ENCODE data around the gene ORM2. TPM values are rescaled to one million over a fixed set of nuclear protein-coding genes. Genes with fewer than 3 reads are reported as not detected.

ORM2 gene
- total and polyA plus RNA-seq, 8 donors = 0.46 to 29.9 (median 1.7) TPM

- TF ChIP-seq CTCF (IDR thresholded peaks at IDR 0.05) = no peak
- no peaks in the 10 kb centered on the region for H3K9me3 ChIP-seq
- peak overlapping the region; percentile 41 to 93 for H3K27ac ChIP-seq
- no peak for ATAC-seq
- intact Hi-C loops (cut with DNase I) = no loop called here
- H3K4me3 ChIP-seq = peak overlapping the region in 1 of 2 donors; percentile 16
- H3K27me3 ChIP-seq = no peaks in the 10 kb centered on the region
- peaks cover 17 to 95% of the 10 kb centered on the region in 2 donors for H3K4me1 ChIP-seq
- no peak for DNase-seq
- peaks cover 0 to 51% of the 10 kb centered on the region in 2 donors for H3K36me3 ChIP-seq
Observed at GRCh38 chr9:114371343-114371944, 41.8 kb downstream of the ORM2 start.

- H3K9me3 ChIP-seq = no peaks in the 10 kb centered on the region
- peaks cover 10 to 93% of the 10 kb centered on the region in 2 donors for H3K4me1 ChIP-seq
- ATAC-seq = peak; percentile 76
- no peak for TF ChIP-seq CTCF (IDR thresholded peaks at IDR 0.05)
- intact Hi-C loops (cut with DNase I) = no loop called here
- H3K36me3 ChIP-seq = peaks cover 0 to 56% of the 10 kb centered on the region in 2 donors
- H3K27me3 ChIP-seq = no peaks in the 10 kb centered on the region
- peak overlapping the region in 1 of 2 donors; percentile 16 for H3K4me3 ChIP-seq
- peak in 2 of 4 donors; percentile 75 to 84 for DNase-seq
- peak overlapping the region; percentile 41 to 93 for H3K27ac ChIP-seq
Observed at GRCh38 chr9:114371973-114372917, 42.6 kb downstream of the ORM2 start.

GRCh38 chr9:114372921-114373448, 43.3 kb downstream of the ORM2 start:
- peak in 2 of 4 donors; percentile 87 to 93 for DNase-seq
- intact Hi-C loops (cut with DNase I) = no loop called here
- TF ChIP-seq CTCF (IDR thresholded peaks at IDR 0.05) = no peak
- H3K27ac ChIP-seq = peak overlapping the region; percentile 41 to 93
- H3K4me1 ChIP-seq = peaks cover 7 to 92% of the 10 kb centered on the region in 2 donors
- H3K27me3 ChIP-seq = no peaks in the 10 kb centered on the region
- peak overlapping the region in 1 of 2 donors; percentile 16 for H3K4me3 ChIP-seq
- H3K36me3 ChIP-seq = peaks cover 0 to 56% of the 10 kb centered on the region in 2 donors
- peak; percentile 73 for ATAC-seq
- no peaks in the 10 kb centered on the region for H3K9me3 ChIP-seq

GRCh38 chr9:114373960-114374730, 44.5 kb downstream of the ORM2 start:
- DNase-seq = peak in 1 of 4 donors; percentile 25
- Histone ChIP-seq H3K9me3 (no peaks in the 10 kb centered on the region), H3K27me3 (no peaks in the 10 kb centered on the region), H3K36me3 (peaks cover 0 to 60% of the 10 kb centered on the region in 2 donors), H3K27ac (peak overlapping the region in 1 of 2 donors; percentile 93), H3K4me3 (no peak overlapping the region), H3K4me1 (peaks cover 7 to 93% of the 10 kb centered on the region in 2 donors)
- no peak for TF ChIP-seq CTCF (IDR thresholded peaks at IDR 0.05)
- intact Hi-C loops (cut with DNase I) = no loop called here
- no peak for ATAC-seq
